A673 (cell line): ENCODE data around the gene IFI44. TPM values are rescaled to one million over a fixed set of nuclear protein-coding genes. Genes with fewer than 3 reads are reported as not detected.

Experiments used
- BruUV-seq: library from RNA; stranded (reverse); fragments of 400-500 nt; replicated peaks from 2 replicates; lab custom pipeline; 2021; lab: Mats Ljungman, UMichigan
- CTCF ChIA-PET: fragments of 300-600 bp; sonication (Branson Sonifier 250); formaldehyde crosslinking; loops from one replicate; lab custom pipeline; 2022; ENCODE audit warnings: antibody characterized with exemption; lab: Charles Lee
- POLR2A ChIA-PET: fragments of 300-600 bp; sonication (Branson Sonifier 250); formaldehyde crosslinking; loops from one replicate; lab custom pipeline; 2022; ENCODE audit warnings: antibody characterized with exemption; ENCODE audit not compliant: low non-redundant PET; lab: Charles Lee
- DNase-seq: peaks from one replicate; pipeline ENCODE4 v3.0.0-alpha.2; 2015; ENCODE audit warnings: low spot score
- H3K27ac ChIP-seq: fragments of 200-600 bp; sonication (generic); 2 replicates; pipeline ENCODE4 v1.5.1; 2016; ENCODE audit warnings: mixed run types, low read depth, mild to moderate bottlenecking, mixed read lengths, antibody characterized with exemption, low read length; ENCODE audit not compliant: poor library complexity, severe bottlenecking
- H3K27me3 ChIP-seq: fragments of 200-600 bp; sonication (generic); replicated peaks from 2 replicates; pipeline ENCODE4 v1.6.1; 2017; ENCODE audit warnings: mixed run types, low read depth, mild to moderate bottlenecking, mixed read lengths, antibody characterized with exemption, low read length; ENCODE audit not compliant: insufficient read depth, poor library complexity
- H3K36me3 ChIP-seq: fragments of 200-600 bp; sonication (generic); 2 replicates; pipeline ENCODE4 v1.6.1; 2016; ENCODE audit warnings: mixed run types, mild to moderate bottlenecking, mixed read lengths, antibody characterized with exemption, low read length; ENCODE audit not compliant: insufficient read depth, poor library complexity, severe bottlenecking
- H3K4me1 ChIP-seq: fragments of 200-600 bp; sonication (generic); 2 replicates; pipeline ENCODE4 v1.6.1; 2017; ENCODE audit warnings: mixed run types, mild to moderate bottlenecking, mixed read lengths, antibody characterized with exemption, low read length; ENCODE audit not compliant: insufficient read depth, poor library complexity, severe bottlenecking
- H3K4me3 ChIP-seq: fragments of 200-600 bp; sonication (generic); 2 replicates; pipeline ENCODE4 v1.5.1; 2016; ENCODE audit warnings: low read depth, mixed run types, mild to moderate bottlenecking, mixed read lengths, low read length; ENCODE audit not compliant: poor library complexity, severe bottlenecking
- H3K9me3 ChIP-seq: fragments of 200-600 bp; sonication (generic); 2 replicates; pipeline ENCODE4 v1.6.1; 2016; ENCODE audit warnings: mixed run types, low read depth, mild to moderate bottlenecking, mixed read lengths, antibody characterized with exemption, low read length; ENCODE audit not compliant: poor library complexity, severe bottlenecking
- CTCF ChIP-seq: fragments of 300-800, 200-600 bp; sonication (generic); conservative IDR thresholded peaks from 2 replicates; pipeline ENCODE4 v1.5.1; 2017; ENCODE audit warnings: low read depth, mild to moderate bottlenecking, antibody characterized with exemption, low read length, moderate library complexity, mixed read lengths
- EZH2 ChIP-seq: fragments of 200-600 bp; sonication (generic); IDR thresholded peaks from 2 replicates; pipeline ENCODE4 v1.6.1; 2017; ENCODE audit warnings: borderline replicate concordance, low read depth, mild to moderate bottlenecking, mixed read lengths, antibody characterized with exemption, low read length; ENCODE audit not compliant: poor library complexity, severe bottlenecking
- intact Hi-C: fragments of 100-400 bp; cut with micrococcal nuclease; formaldehyde crosslinking; loops from one replicate; pipeline ENCODE4 v1.10.0; 2022; ENCODE audit not compliant: unreplicated experiment
- total RNA-seq: library from RNA; stranded (reverse); gene quantifications from 2 replicates; pipeline ENCODE4 v1.2.3, GENCODE V29; 2021

IFI44 gene
- total RNA-seq, 1 experiment from 2014 or later = 29.0 TPM

GRCh38 chr1:78604643-78605042 lies 45.0 kb upstream of the IFI44 start:
- H3K9me3 ChIP-seq = no peaks in the 10 kb centered on the region
- H3K4me1 ChIP-seq = no peaks in the 10 kb centered on the region
- no peaks in the 10 kb centered on the region for H3K36me3 ChIP-seq
- CTCF ChIA-PET = no interaction called here
- intact Hi-C loops = loop anchor here (10.0 kb wide), 1 partner anchor 270 kb away; no protein-coding TSS in a partner anchor
- no peaks in the 10 kb centered on the region for H3K27me3 ChIP-seq
- TF ChIP-seq CTCF (no peak), EZH2 (no peak)
- no peak overlapping the region for H3K4me3 ChIP-seq
- POLR2A ChIA-PET = no interaction called here
- no peak overlapping the region for H3K27ac ChIP-seq
- BruUV-seq = no TSS peak
- DNase-seq = no peak

- no peak overlapping the region for H3K4me3 ChIP-seq
- H3K27ac ChIP-seq = no peak overlapping the region
- no peaks in the 10 kb centered on the region for H3K4me1 ChIP-seq
- no TSS peak for BruUV-seq
- H3K9me3 ChIP-seq = no peaks in the 10 kb centered on the region
- intact Hi-C loops = loop anchor here (10.0 kb wide), 1 partner anchor 271 kb away; no protein-coding TSS in a partner anchor
- DNase-seq = no peak
- POLR2A ChIA-PET = no interaction called here
- CTCF ChIA-PET = interaction anchor here (0.6 kb wide), 1 partner anchor 464 kb away, joined by 3 read pairs; no protein-coding TSS in a partner anchor
- H3K27me3 ChIP-seq = no peaks in the 10 kb centered on the region
- no peak for TF ChIP-seq CTCF
- no peak for TF ChIP-seq EZH2
- no peaks in the 10 kb centered on the region for H3K36me3 ChIP-seq
These were observed 43.4 kb upstream of the IFI44 start for GRCh38 chr1:78606274-78606673.

GRCh38 chr1:78607334-78607927 lies 42.2 kb upstream of the IFI44 start:
- no TSS peak for BruUV-seq
- Histone ChIP-seq H3K9me3 (no peaks in the 10 kb centered on the region), H3K4me3 (no peak overlapping the region), H3K27ac (no peak overlapping the region), H3K4me1 (no peaks in the 10 kb centered on the region), H3K27me3 (no peaks in the 10 kb centered on the region), H3K36me3 (no peaks in the 10 kb centered on the region)
- peak; percentile 54 for DNase-seq
- TF ChIP-seq CTCF = peak; percentile 74
- no peak for TF ChIP-seq EZH2
- ChIA-PET POLR2A (no interaction called here), CTCF (interaction anchor here (0.6 to 1.4 kb wide), 3 partner anchors 461 to 476 kb away, joined by 3 to 5 read pairs (median 4); no protein-coding TSS in a partner anchor)
- intact Hi-C loops = loop anchor here (1.0 to 10.0 kb wide), 3 partner anchors 273 to 477 kb away; no protein-coding TSS in a partner anchor
